DOHH2 (cell line): ENCODE results near the gene PLAAT4.

ENCODE experiments used
- CTCF ChIP-seq: fragments of 200-600 bp; sonication (generic); IDR thresholded peaks from one replicate; pipeline ENCODE4 v1.5.1; 2014; ENCODE audit warnings: antibody characterized with exemption, mild to moderate bottlenecking, low read depth, low read length; ENCODE audit not compliant: poor library complexity, severe bottlenecking
- EZH2phosphoT487 ChIP-seq: fragments of 200-600 bp; sonication (generic); IDR thresholded peaks from 2 replicates; pipeline ENCODE4 v1.6.1; 2017; ENCODE audit warnings: borderline replicate concordance, mild to moderate bottlenecking, antibody characterized with exemption, low read length, moderate library complexity, mixed read lengths

GRCh38 chr11:63595296-63595695 lies 58.7 kb downstream of the PLAAT4 start:
- no peak for TF ChIP-seq CTCF
- no peak for TF ChIP-seq EZH2phosphoT487
